ENCODE results near the gene DUS1L.

The DUS1L gene

GRCh38 chr17:82056729-82057621 is 8.6 kb downstream of the DUS1L start:
- no peak overlapping the region for H3K4me3 ChIP-seq (ENCODE audit: low read depth, low read length)

- no peak overlapping the region for H3K4me3 ChIP-seq (ENCODE audit: low read depth, low read length)
These were observed 9.5 kb downstream of the DUS1L start for GRCh38 chr17:82055965-82056728.

- no peak overlapping the region for H3K4me3 ChIP-seq (ENCODE audit: low read depth, low read length)
These were observed 10.3 kb downstream of the DUS1L start for GRCh38 chr17:82055023-82055964.

GRCh38 chr17:82054351-82055022 is 11.1 kb downstream of the DUS1L start:
- H3K4me3 ChIP-seq (ENCODE audit: low read depth, low read length), result no peak overlapping the region

GRCh38 chr17:82053556-82054263 is 11.9 kb downstream of the DUS1L start:
- H3K4me3 ChIP-seq (ENCODE audit: low read depth, low read length), result no peak overlapping the region

GRCh38 chr17:82053130-82053529 is 12.5 kb downstream of the DUS1L start:
- no peak overlapping the region for H3K4me3 ChIP-seq (ENCODE audit: low read depth, low read length)

GRCh38 chr17:82052638-82053059 is 13.0 kb downstream of the DUS1L start:
- H3K4me3 ChIP-seq (ENCODE audit: low read depth, low read length), result peak overlapping the region; percentile 88

GRCh38 chr17:82051776-82052637 is 13.6 kb downstream of the DUS1L start, which contains the start of the genes GPS1 and RFNG:
GPS1 (plus strand) TSS chr17:82051898; CDS start chr17:82051932, 34 bp downstream.
RFNG (minus strand) TSS chr17:82051811; CDS start chr17:82051766, 45 bp downstream.
- peak within 1 kb of the TSS; percentile 88 for H3K4me3 ChIP-seq (ENCODE audit: low read depth, low read length)

GRCh38 chr17:82050761-82051641 is 14.6 kb downstream of the DUS1L start:
- peak overlapping the region; percentile 88 for H3K4me3 ChIP-seq (ENCODE audit: low read depth, low read length)

GRCh38 chr17:82050152-82050760 is 15.3 kb downstream of the DUS1L start:
- H3K4me3 ChIP-seq (ENCODE audit: low read depth, low read length), result no peak overlapping the region

GRCh38 chr17:82049521-82049971 is 16.1 kb downstream of the DUS1L start:
- H3K4me3 ChIP-seq (ENCODE audit: low read depth, low read length), result no peak overlapping the region

- no peak overlapping the region for H3K4me3 ChIP-seq (ENCODE audit: low read depth, low read length)
These were observed 16.5 kb downstream of the DUS1L start for GRCh38 chr17:82049106-82049505.

- no peak overlapping the region for H3K4me3 ChIP-seq (ENCODE audit: low read depth, low read length)
These were observed 17.0 kb downstream of the DUS1L start for GRCh38 chr17:82048571-82048971.

- no peak overlapping the region for H3K4me3 ChIP-seq (ENCODE audit: low read depth, low read length)
These were observed 17.6 kb downstream of the DUS1L start for GRCh38 chr17:82047914-82048570.

GRCh38 chr17:82047379-82047778 is 18.2 kb downstream of the DUS1L start:
- H3K4me3 ChIP-seq (ENCODE audit: low read depth, low read length), result no peak overlapping the region

- H3K4me3 ChIP-seq (ENCODE audit: low read depth, low read length), result no peak overlapping the region
These were observed 18.7 kb downstream of the DUS1L start for GRCh38 chr17:82046903-82047302.

All from iPS-11a (cell line).